Measurements from ENCODE around the gene GNGT2.
A peak's percentile ranks its signal among the peaks of the same experiment; 100 is the strongest.
"Not testable (repeated sequence)": the region's sequence is repeated elsewhere in the genome, so short reads cannot be mapped to it uniquely, and the experiment has no call there.

GNGT2 gene

DNA sequence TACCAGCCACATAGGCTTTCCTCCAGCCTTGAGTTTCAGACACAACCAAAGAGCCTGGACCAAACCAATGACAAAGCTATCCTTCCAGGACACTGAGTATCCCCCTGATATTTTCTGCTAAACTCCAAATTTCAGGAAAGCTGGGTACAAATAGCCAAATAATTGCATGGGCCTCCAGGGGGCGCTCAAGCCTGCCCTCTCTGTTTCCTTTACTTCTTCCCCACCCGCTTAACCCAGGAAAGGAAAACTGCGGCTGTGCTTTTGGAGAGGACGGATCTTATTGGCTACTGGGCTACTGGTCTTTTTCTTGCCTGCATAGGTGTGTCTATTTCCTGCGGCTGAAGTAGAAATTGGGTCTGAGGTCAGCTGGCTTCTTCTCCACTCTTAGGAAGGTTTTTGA lies 30.1 kb downstream of the GNGT2 start:
- Histone ChIP-seq H3K4me3 (ENCODE audit: low read depth, low read length) (no peak overlapping the region), H3K9me3 (peaks cover 9% of the 10 kb centered on the region), H3K4me1 (no peaks in the 10 kb centered on the region), H3K36me3 (no peaks in the 10 kb centered on the region), H3K27me3 (peaks cover 12% of the 10 kb centered on the region; the same call in 1 of the 2 replicates)
- DNase-seq: peak; percentile 72
- TF ChIP-seq, protein P1, sequence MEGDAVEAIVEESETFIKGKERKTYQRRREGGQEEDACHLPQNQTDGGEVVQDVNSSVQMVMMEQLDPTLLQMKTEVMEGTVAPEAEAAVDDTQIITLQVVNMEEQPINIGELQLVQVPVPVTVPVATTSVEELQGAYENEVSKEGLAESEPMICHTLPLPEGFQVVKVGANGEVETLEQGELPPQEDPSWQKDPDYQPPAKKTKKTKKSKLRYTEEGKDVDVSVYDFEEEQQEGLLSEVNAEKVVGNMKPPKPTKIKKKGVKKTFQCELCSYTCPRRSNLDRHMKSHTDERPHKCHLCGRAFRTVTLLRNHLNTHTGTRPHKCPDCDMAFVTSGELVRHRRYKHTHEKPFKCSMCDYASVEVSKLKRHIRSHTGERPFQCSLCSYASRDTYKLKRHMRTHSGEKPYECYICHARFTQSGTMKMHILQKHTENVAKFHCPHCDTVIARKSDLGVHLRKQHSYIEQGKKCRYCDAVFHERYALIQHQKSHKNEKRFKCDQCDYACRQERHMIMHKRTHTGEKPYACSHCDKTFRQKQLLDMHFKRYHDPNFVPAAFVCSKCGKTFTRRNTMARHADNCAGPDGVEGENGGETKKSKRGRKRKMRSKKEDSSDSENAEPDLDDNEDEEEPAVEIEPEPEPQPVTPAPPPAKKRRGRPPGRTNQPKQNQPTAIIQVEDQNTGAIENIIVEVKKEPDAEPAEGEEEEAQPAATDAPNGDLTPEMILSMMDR (IDR thresholded peaks at IDR 0.05; ENCODE audit: low read depth, low read length): peak; percentile 92

DNA sequence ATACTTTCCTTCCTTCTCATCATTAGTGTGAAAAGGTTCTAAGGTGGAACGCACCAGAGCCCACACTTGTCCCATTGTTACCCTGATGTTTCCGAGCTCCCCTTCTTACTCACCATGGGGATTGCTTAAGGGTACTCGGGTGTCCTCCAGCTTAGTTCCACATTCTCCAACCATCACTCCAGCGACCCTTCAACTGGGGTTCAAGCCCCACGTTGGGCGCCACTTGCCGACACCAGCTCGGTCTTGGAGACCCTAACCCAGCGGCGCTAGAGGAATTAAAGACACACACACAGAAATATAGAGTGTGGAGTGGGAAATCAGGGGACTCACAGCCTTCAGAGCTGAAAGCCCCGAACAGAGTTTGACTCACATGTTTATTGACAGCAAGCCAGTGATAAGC lies 34.4 kb downstream of the GNGT2 start:
- not testable (repeated sequence) for H3K4me3 ChIP-seq (ENCODE audit: low read depth, low read length); H3K4me1 ChIP-seq; H3K9me3 ChIP-seq; H3K36me3 ChIP-seq; DNase-seq
- H3K27me3 ChIP-seq: peaks cover 18% of the 10 kb centered on the region

DNA sequence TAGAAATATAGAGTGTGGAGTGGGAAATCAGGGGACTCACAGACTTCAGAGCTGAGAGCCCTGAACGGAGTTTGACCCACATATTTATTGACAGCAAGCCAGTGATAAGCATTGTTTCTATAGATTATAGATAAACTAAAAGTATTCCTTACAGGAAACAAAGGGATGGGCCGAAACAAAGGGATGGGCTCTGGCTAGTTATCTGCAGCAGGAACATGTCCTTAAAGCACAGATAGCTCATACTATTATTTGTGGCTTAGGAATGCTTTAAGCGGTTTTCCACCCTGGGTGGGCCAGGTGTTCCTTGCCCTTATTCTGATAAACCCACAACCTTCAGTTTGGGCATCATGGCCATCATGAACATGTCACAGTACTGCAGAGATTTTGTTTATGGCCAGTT lies 39.7 kb downstream of the GNGT2 start:
- not testable (repeated sequence) for H3K36me3 ChIP-seq; DNase-seq; H3K9me3 ChIP-seq; H3K4me3 ChIP-seq (ENCODE audit: low read depth, low read length); H3K4me1 ChIP-seq
- peaks cover 56% of the 10 kb centered on the region for H3K27me3 ChIP-seq

DNA sequence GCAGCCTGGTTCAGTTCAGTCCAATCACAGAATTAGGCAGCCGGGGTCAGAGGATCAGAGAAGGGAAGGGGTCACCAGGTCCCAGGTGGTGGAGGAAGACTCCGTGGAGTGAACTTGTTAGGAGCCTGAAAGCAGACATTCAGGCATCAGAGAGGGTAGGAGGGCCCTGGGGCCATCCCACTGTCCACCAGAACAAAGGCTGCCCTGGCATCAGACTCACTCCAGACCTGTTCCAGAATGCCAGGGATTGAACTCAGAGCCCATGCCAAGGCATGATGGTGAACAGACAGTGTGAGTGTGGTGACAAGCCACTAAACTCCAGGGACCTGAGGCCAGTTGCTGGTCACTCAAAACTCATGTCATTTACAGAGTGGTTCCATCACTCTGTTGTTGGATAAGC lies 40.2 kb downstream of the GNGT2 start:
- Histone ChIP-seq H3K9me3 (0 out of 2 replicates have a peak, but pooled peaks cover 2% of the 10 kb centered on the region), H3K4me1 (no peaks in the 10 kb centered on the region), H3K27me3 (peaks cover 54% of the 10 kb centered on the region), H3K4me3 (ENCODE audit: low read depth, low read length) (no peak overlapping the region), H3K36me3 (no peaks in the 10 kb centered on the region)
- TF ChIP-seq, protein P1 (IDR thresholded peaks at IDR 0.05; ENCODE audit: low read depth, low read length): no peak
- no peak for DNase-seq

DNA sequence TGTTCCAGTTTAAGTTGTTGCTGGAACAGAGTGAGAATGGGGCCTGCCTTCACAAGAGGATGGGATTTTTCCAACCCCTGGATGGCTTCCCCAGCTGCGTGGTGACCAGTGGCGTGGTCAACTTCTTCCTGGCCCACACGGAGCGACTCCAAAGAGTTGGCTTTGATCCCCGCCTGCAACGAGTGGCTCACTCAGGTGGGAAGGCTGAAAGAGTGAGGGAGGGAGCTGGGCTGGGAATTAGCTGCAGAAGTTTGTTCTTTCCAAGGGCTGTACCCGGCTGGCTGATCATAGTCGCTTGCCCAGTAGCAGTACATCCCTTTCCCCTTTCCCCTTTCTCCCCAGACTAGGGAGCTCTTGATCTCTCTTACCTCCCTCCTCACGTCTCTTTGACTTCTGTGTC lies 41.7 kb downstream of the GNGT2 start:
- peaks cover 65% of the 10 kb centered on the region for H3K27me3 ChIP-seq
- no peak for DNase-seq
- no peaks in the 10 kb centered on the region for H3K36me3 ChIP-seq
- no peaks in the 10 kb centered on the region for H3K4me1 ChIP-seq
- H3K4me3 ChIP-seq (ENCODE audit: low read depth, low read length): no peak overlapping the region
- TF ChIP-seq, protein P1 (IDR thresholded peaks at IDR 0.05; ENCODE audit: low read depth, low read length): no peak
- H3K9me3 ChIP-seq: 0 out of 2 replicates have a peak, but pooled peaks cover 2% of the 10 kb centered on the region

DNA sequence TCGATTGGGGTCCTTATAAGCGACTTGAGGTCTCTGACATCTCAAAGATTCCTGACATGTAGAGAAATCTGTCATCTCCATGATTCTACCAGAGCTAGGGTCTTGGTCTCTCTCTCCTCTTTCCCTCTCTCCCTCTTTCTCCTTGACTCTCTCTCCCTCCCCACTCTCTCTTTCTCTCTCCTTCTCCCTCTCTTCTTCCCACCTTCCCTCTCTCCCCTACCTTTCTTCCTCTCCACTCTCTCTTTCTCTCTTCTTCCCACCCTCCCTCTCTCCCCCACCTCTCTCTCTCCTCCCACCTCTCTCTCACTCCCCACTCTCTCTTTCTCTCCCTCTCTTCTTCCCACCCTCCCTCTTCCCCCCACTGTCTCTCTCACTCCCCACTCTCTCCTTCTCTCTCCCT lies 45.2 kb downstream of the GNGT2 start:
- no peaks in the 10 kb centered on the region for H3K36me3 ChIP-seq
- no peak for DNase-seq
- TF ChIP-seq, protein P1 (IDR thresholded peaks at IDR 0.05; ENCODE audit: low read depth, low read length): no peak
- H3K4me1 ChIP-seq: no peaks in the 10 kb centered on the region
- 0 out of 2 replicates have a peak, but pooled peaks cover 2% of the 10 kb centered on the region for H3K9me3 ChIP-seq
- H3K4me3 ChIP-seq (ENCODE audit: low read depth, low read length): no peak overlapping the region
- peaks cover 80% of the 10 kb centered on the region for H3K27me3 ChIP-seq

DNA sequence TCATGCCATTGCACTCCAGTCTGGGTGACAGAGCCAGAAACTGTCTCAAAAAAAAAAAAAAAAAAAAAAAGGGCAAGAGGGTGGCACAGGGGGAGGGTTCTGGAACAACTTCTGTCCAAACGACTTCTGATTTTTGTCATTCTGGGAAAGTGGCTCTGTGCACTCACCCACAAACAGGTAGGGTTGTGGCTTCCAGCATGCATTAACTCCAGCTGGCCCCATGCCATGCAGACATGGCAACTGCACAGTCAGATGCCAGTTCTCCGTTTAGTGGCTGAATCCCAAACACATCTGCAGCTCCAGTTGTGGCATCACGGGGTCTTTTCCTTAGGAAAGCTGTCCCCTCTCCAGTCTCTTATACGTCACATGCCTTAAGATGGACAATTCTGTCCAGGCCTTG lies 47.5 kb downstream of the GNGT2 start:
- H3K36me3 ChIP-seq: no peaks in the 10 kb centered on the region
- H3K27me3 ChIP-seq: peaks cover 75% of the 10 kb centered on the region
- H3K4me3 ChIP-seq (ENCODE audit: low read depth, low read length): no peak overlapping the region
- DNase-seq: no peak
- TF ChIP-seq, protein P1 (IDR thresholded peaks at IDR 0.05; ENCODE audit: low read depth, low read length): no peak
- 0 out of 2 replicates have a peak, but pooled peaks cover 2% of the 10 kb centered on the region for H3K9me3 ChIP-seq
- H3K4me1 ChIP-seq: no peaks in the 10 kb centered on the region
